SK-N-SH treated with all-trans-retinoic acid at 6 μM for 48 hours (cell line): ENCODE data around the gene ADGRD2.
A peak's percentile ranks its signal among the peaks of the same experiment; 100 is the strongest.

Experiments
- ARNTL ChIP-seq: fragments of 450-650 bp; formaldehyde crosslinking; IDR thresholded peaks from 2 replicates; pipeline ENCODE4 v1.5.0; 2020; ENCODE audit warnings: low read depth, mild to moderate bottlenecking, moderate library complexity, borderline replicate concordance
- BACH2 ChIP-seq: fragments of 250-450 bp; sonication (Bioruptor Pico); IDR thresholded peaks from 2 replicates; pipeline ENCODE4 v1.9.0; 2021; ENCODE audit warnings: mild to moderate bottlenecking, borderline replicate concordance
- CREB5 ChIP-seq: fragments of 250-450 bp; sonication (Bioruptor Pico); IDR thresholded peaks from 2 replicates; pipeline ENCODE4 v1.5.1; 2020; ENCODE audit warnings: low read depth, mild to moderate bottlenecking, moderate library complexity
- CSDC2 ChIP-seq: fragments of 250-450 bp; sonication (Bioruptor Pico); IDR thresholded peaks from 2 replicates; pipeline ENCODE4 v1.5.0; 2020; ENCODE audit warnings: mild to moderate bottlenecking, moderate library complexity
- GLIS3 ChIP-seq: fragments of 250-450 bp; sonication (Bioruptor Pico); IDR thresholded peaks from 2 replicates; pipeline ENCODE4 v1.5.0; 2020; ENCODE audit warnings: mild to moderate bottlenecking, moderate library complexity
- ISL1 ChIP-seq: fragments of 250-450 bp; sonication (Bioruptor Pico); IDR thresholded peaks from 2 replicates; pipeline ENCODE4 v2.1.2; 2022; ENCODE audit warnings: mild to moderate bottlenecking, moderate library complexity
- SNAI2 ChIP-seq: fragments of 250-450 bp; sonication (Bioruptor Pico); IDR thresholded peaks from 2 replicates; pipeline ENCODE4 v1.5.0; 2020; ENCODE audit warnings: mild to moderate bottlenecking, moderate library complexity
- TCF4 ChIP-seq: fragments of 250-450 bp; sonication (Bioruptor Pico); IDR thresholded peaks from 2 replicates; pipeline ENCODE4 v1.8.0; 2021; ENCODE audit warnings: mild to moderate bottlenecking, moderate library complexity, borderline replicate concordance
- TSHZ2 ChIP-seq: fragments of 250-450 bp; sonication (Bioruptor Pico); IDR thresholded peaks from 2 replicates; pipeline ENCODE4 v1.5.0; 2020; ENCODE audit warnings: mild to moderate bottlenecking, moderate library complexity
- ZFP3 ChIP-seq: fragments of 250-450 bp; sonication (Bioruptor Pico); IDR thresholded peaks from 2 replicates; pipeline ENCODE4 v1.5.0; 2020; ENCODE audit warnings: mild to moderate bottlenecking, moderate library complexity
- ZFP30 ChIP-seq: fragments of 450-650 bp; formaldehyde crosslinking; IDR thresholded peaks from 2 replicates; pipeline ENCODE4 v1.5.0; 2022; ENCODE audit warnings: mild to moderate bottlenecking, moderate library complexity
- ZNF8 ChIP-seq: fragments of 450-650 bp; formaldehyde crosslinking; IDR thresholded peaks from 2 replicates; pipeline ENCODE4 v1.5.0; 2020; ENCODE audit warnings: mild to moderate bottlenecking, moderate library complexity
- TF ChIP-seq, protein P1 (sequence below): fragments of 250-450 bp; sonication (Bioruptor Pico); IDR thresholded peaks from 2 replicates; pipeline ENCODE4 v1.8.0; 2020; ENCODE audit warnings: mild to moderate bottlenecking, moderate library complexity, borderline replicate concordance

GRCh38 chr9:124479947-124480620, 29.8 kb downstream of the ADGRD2 start:
- TF ChIP-seq, protein P1, sequence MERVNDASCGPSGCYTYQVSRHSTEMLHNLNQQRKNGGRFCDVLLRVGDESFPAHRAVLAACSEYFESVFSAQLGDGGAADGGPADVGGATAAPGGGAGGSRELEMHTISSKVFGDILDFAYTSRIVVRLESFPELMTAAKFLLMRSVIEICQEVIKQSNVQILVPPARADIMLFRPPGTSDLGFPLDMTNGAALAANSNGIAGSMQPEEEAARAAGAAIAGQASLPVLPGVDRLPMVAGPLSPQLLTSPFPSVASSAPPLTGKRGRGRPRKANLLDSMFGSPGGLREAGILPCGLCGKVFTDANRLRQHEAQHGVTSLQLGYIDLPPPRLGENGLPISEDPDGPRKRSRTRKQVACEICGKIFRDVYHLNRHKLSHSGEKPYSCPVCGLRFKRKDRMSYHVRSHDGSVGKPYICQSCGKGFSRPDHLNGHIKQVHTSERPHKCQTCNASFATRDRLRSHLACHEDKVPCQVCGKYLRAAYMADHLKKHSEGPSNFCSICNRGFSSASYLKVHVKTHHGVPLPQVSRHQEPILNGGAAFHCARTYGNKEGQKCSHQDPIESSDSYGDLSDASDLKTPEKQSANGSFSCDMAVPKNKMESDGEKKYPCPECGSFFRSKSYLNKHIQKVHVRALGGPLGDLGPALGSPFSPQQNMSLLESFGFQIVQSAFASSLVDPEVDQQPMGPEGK (CRISPR knock-in tag), result no peak
- TF ChIP-seq CREB5 (CRISPR knock-in tag), result no peak
- TF ChIP-seq GLIS3 (CRISPR knock-in tag), result no peak
- TF ChIP-seq ZFP30 (CRISPR knock-in tag), result no peak
- TF ChIP-seq SNAI2 (CRISPR knock-in tag), result no peak
- no peak for TF ChIP-seq ZNF8 (CRISPR knock-in tag)
- no peak for TF ChIP-seq TCF4 (CRISPR knock-in tag)
- no peak for TF ChIP-seq ISL1
- TF ChIP-seq ARNTL (CRISPR knock-in tag), result no peak
- TF ChIP-seq ZFP3 (CRISPR knock-in tag), result peak; percentile 97
- TF ChIP-seq BACH2 (CRISPR knock-in tag), result no peak
- no peak for TF ChIP-seq TSHZ2 (CRISPR knock-in tag)
- no peak for TF ChIP-seq CSDC2 (CRISPR knock-in tag)
